K562 (cell line): ENCODE measurements around the gene CTNS. TPM values are rescaled to one million over a fixed set of nuclear protein-coding genes. Genes with fewer than 3 reads are reported as not detected.

Experiments used
- CBX3 ChIP-seq, 2 experiments: IDR thresholded peaks; 1 replicate in 1 of 2; 2 replicates in 1 of 2; pipeline ENCODE4 v1.6.1; 2012; ENCODE audit warnings: inconsistent platforms in 2 of 2, low read length in 2 of 2, borderline replicate concordance in 1 of 2, control low read depth in 1 of 2
- CSDE1 ChIP-seq, 2 experiments: fragments of 450-650 bp; IDR thresholded peaks; 2 replicates each; pipeline ENCODE4 v1.6.1; 2016; ENCODE audit warnings: mild to moderate bottlenecking in 1 of 2
- HDAC1 ChIP-seq, 2 experiments: fragments of 450-650 bp; IDR thresholded peaks; 2 replicates each; pipeline ENCODE4 v1.6.1; 2016 to 2017; ENCODE audit warnings: inconsistent platforms in 1 of 2, mild to moderate bottlenecking in 1 of 2, moderate library complexity in 1 of 2
- KDM4B ChIP-seq, 2 experiments: fragments of 450-650 bp in 1 of 2; sonication (generic) in 1 of 2; IDR thresholded peaks; 2 replicates each; pipeline ENCODE4 v1.6.1; 2016 to 2017; ENCODE audit warnings: borderline replicate concordance in 2 of 2, antibody characterized with exemption in 1 of 2, low read depth in 1 of 2, mild to moderate bottlenecking in 1 of 2
- MED1 ChIP-seq: sonication (generic); formaldehyde crosslinking; IDR thresholded peaks from 2 replicates; pipeline ENCODE4 v1.8.1; 2023; ENCODE audit warnings: missing genetic modification reagents, borderline replicate concordance
- POLR2A ChIP-seq: fragments of 450-650 bp; conservative IDR thresholded peaks from 2 replicates; pipeline ENCODE4 v1.6.1; 2016
- POLR2AphosphoS5 ChIP-seq: IDR thresholded peaks from 2 replicates; pipeline ENCODE4 v1.6.1; 2011; ENCODE audit warnings: mild to moderate bottlenecking, low read depth, low read length, moderate library complexity; ENCODE audit not compliant: control insufficient read depth, insufficient read depth
- SMARCE1 ChIP-seq: fragments of 450-650 bp; IDR thresholded peaks from 2 replicates; pipeline ENCODE4 v1.7.1; 2016; ENCODE audit warnings: mild to moderate bottlenecking
- ZBTB33 ChIP-seq: sonication (generic); formaldehyde crosslinking; IDR thresholded peaks from 2 replicates; pipeline ENCODE4 v1.8.1; 2023; ENCODE audit warnings: mild to moderate bottlenecking, missing genetic modification reagents
- ZNF57 ChIP-seq: fragments of 450-650 bp; formaldehyde crosslinking; IDR thresholded peaks from 2 replicates; pipeline ENCODE4 v1.4.0; 2020; ENCODE audit warnings: mild to moderate bottlenecking, moderate library complexity
- ZNF766 ChIP-seq: fragments of 200-800 bp; sonication (Bioruptor generic); conservative IDR thresholded peaks from 2 replicates; pipeline ENCODE4 v1.6.1; 2016; ENCODE audit warnings: missing genetic modification characterization, missing compliant biosample characterization
- ZNF77 ChIP-seq: fragments of 250-450 bp; sonication (Bioruptor Pico); IDR thresholded peaks from 2 replicates; pipeline ENCODE4 v1.5.0; 2020
- polyA plus RNA-seq, 8 experiments: library from polyadenylated mRNA; depleted of rRNA in 4 of 8; stranded (reverse) in 5 of 8; unstranded in 3 of 8; fragments of >200 nt; fragmentation: Nextera tagmentation in 2 of 8; fragmentation: Illumina TruSeq in 1 of 8; extraction: Ambion mirVana in 2 of 8; extraction: Trizol in 1 of 8; gene quantifications; 2 replicates each; pipeline versions ENCODE4 v1.2.1 to v1.2.3, GENCODE V29; 2011 to 2014; ENCODE audit warnings: inconsistent platforms in 1 of 8, missing spikeins in 1 of 8
- total RNA-seq, 7 experiments: library from RNA; depleted of rRNA in 6 of 7; stranded (reverse); fragments of >200 nt in 6 of 7; fragmentation: Illumina TruSeq in 2 of 7; extraction: Trizol in 2 of 7; gene quantifications; 2 replicates each; pipeline versions ENCODE4 v1.2.1 to v1.2.3, GENCODE V29; 2011 to 2021; ENCODE audit warnings: low replicate concordance in 1 of 7
- TF ChIP-seq, protein P1 (sequence below): IDR thresholded peaks from 2 replicates; pipeline ENCODE4 v1.6.1; 2011; ENCODE audit not compliant: insufficient read length; ENCODE audit errors: extremely low read depth
- TF ChIP-seq, protein P2 (sequence below), 2 experiments: fragments of 450-650 bp in 1 of 2; sonication (generic) in 1 of 2; formaldehyde crosslinking; conservative IDR thresholded peaks; 2 replicates each; pipeline versions ENCODE4 v1.4.0 to v1.8.1; 2020 to 2022; ENCODE audit warnings: mild to moderate bottlenecking in 1 of 2, missing genetic modification reagents in 1 of 2
- TF ChIP-seq, protein P3 (sequence below), 2 experiments: fragments of 450-650 bp in 1 of 2; sonication (generic) in 1 of 2; formaldehyde crosslinking in 1 of 2; IDR thresholded peaks; 2 replicates each; pipeline versions ENCODE4 v1.7.1 to v1.9.0; 2016 to 2022; ENCODE audit warnings: inconsistent platforms in 1 of 2, mild to moderate bottlenecking in 1 of 2, missing genetic modification reagents in 1 of 2

The CTNS gene
- total and polyA plus RNA-seq, 9 of the 15 experiments (the other 6 are each of a cell fraction or from before 2014, with no cell fraction given) = 0.66 to 8.4 (median 4.9) TPM

DNA sequence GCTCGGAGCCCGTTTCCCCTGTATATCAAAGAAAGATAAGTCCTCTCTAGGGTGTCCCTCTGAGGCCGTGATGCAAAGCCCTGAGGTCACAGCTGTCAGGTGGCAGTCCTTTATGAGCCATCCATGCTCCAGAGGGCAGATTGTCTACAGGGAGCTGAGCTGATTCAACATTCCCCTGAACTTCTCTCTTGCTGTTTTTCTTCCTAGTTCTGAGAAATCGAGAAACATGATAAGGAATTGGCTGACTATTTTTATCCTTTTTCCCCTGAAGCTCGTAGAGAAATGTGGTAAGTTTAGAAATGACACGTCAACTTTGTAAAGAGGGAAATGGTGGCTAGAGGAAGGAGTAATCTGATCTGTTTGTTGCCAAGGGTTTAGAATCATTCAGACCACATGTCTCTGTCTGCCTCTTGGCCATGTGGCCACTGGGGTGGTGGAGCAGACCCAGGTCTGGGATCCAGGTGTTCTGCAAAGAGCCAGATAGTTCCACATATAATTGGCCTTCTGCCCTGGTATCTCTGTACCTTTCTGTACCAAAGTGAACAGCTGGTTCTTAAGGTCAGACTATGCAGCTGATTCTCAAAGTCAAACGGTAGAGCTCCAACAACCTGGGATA, 3.5 kb downstream of the CTNS start (continued):
- TF ChIP-seq, protein P1, sequence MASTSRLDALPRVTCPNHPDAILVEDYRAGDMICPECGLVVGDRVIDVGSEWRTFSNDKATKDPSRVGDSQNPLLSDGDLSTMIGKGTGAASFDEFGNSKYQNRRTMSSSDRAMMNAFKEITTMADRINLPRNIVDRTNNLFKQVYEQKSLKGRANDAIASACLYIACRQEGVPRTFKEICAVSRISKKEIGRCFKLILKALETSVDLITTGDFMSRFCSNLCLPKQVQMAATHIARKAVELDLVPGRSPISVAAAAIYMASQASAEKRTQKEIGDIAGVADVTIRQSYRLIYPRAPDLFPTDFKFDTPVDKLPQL = no peak
- TF ChIP-seq ZNF57 (CRISPR knock-in tag) = no peak
- no peak for TF ChIP-seq ZBTB33
- TF ChIP-seq SMARCE1 = peak; percentile 59; the same call in 1 of the 2 replicates
- TF ChIP-seq ZNF766 = no peak
- TF ChIP-seq POLR2A = no peak
- TF ChIP-seq, protein P2, sequence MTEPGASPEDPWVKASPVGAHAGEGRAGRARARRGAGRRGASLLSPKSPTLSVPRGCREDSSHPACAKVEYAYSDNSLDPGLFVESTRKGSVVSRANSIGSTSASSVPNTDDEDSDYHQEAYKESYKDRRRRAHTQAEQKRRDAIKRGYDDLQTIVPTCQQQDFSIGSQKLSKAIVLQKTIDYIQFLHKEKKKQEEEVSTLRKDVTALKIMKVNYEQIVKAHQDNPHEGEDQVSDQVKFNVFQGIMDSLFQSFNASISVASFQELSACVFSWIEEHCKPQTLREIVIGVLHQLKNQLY (CRISPR knock-in tag; conservative IDR thresholded peaks at IDR 0.05) = no peak
- TF ChIP-seq, protein P3, sequence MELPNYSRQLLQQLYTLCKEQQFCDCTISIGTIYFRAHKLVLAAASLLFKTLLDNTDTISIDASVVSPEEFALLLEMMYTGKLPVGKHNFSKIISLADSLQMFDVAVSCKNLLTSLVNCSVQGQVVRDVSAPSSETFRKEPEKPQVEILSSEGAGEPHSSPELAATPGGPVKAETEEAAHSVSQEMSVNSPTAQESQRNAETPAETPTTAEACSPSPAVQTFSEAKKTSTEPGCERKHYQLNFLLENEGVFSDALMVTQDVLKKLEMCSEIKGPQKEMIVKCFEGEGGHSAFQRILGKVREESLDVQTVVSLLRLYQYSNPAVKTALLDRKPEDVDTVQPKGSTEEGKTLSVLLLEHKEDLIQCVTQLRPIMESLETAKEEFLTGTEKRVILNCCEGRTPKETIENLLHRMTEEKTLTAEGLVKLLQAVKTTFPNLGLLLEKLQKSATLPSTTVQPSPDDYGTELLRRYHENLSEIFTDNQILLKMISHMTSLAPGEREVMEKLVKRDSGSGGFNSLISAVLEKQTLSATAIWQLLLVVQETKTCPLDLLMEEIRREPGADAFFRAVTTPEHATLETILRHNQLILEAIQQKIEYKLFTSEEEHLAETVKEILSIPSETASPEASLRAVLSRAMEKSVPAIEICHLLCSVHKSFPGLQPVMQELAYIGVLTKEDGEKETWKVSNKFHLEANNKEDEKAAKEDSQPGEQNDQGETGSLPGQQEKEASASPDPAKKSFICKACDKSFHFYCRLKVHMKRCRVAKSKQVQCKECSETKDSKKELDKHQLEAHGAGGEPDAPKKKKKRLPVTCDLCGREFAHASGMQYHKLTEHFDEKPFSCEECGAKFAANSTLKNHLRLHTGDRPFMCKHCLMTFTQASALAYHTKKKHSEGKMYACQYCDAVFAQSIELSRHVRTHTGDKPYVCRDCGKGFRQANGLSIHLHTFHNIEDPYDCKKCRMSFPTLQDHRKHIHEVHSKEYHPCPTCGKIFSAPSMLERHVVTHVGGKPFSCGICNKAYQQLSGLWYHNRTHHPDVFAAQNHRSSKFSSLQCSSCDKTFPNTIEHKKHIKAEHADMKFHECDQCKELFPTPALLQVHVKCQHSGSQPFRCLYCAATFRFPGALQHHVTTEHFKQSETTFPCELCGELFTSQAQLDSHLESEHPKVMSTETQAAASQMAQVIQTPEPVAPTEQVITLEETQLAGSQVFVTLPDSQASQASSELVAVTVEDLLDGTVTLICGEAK (IDR thresholded peaks at IDR 0.05) = 0 out of 2 replicates have a peak, but pooled peaks have one; percentile 7
- TF ChIP-seq, protein P3 (CRISPR knock-in tag; IDR thresholded peaks at IDR 0.05) = no peak
- no peak for TF ChIP-seq MED1
- no peak for TF ChIP-seq ZNF77 (CRISPR knock-in tag)
- TF ChIP-seq CSDE1 (IDR thresholded peaks at IDR 0.05) = no peak
- no peak for TF ChIP-seq POLR2AphosphoS5
- TF ChIP-seq KDM4B (IDR thresholded peaks at IDR 0.05; ENCODE audit: borderline replicate concordance in 2 of 2, low read depth in 1 of 2) = no peak
- peak; percentile 53 to 82; a peak in 2 of 4 replicates for TF ChIP-seq HDAC1 (IDR thresholded peaks at IDR 0.05)
- no peak for TF ChIP-seq CBX3 (IDR thresholded peaks at IDR 0.05; ENCODE audit: borderline replicate concordance in 1 of 2, low read length in 2 of 2)
